Dedifferentiated amniotic fluid mesenchymal stem cell (primary cell): ENCODE measurements around the gene CRMP1.

Experiments
- DNase-seq: peaks from one replicate; pipeline ENCODE4 v3.0.0-alpha.2; 2016; ENCODE audit errors: extremely low spot score

The CRMP1 gene

GRCh38 chr4:5798462-5798861 lies 94.4 kb downstream of the CRMP1 start:
- DNase-seq, result no peak

GRCh38 chr4:5797866-5798265 lies 95.0 kb downstream of the CRMP1 start:
- DNase-seq, result no peak

GRCh38 chr4:5796976-5797375 lies 95.9 kb downstream of the CRMP1 start:
- DNase-seq, result no peak

GRCh38 chr4:5795580-5795979 lies 97.3 kb downstream of the CRMP1 start:
- DNase-seq, result no peak

GRCh38 chr4:5793514-5793913 lies 99.4 kb downstream of the CRMP1 start:
- DNase-seq, result no peak

- no peak for DNase-seq
Measured at GRCh38 chr4:5791654-5792053, 101.2 kb downstream of the CRMP1 start.

GRCh38 chr4:5790546-5790857 lies 102.4 kb downstream of the CRMP1 start:
- no peak for DNase-seq

- no peak for DNase-seq
Measured at GRCh38 chr4:5789141-5789540, 103.7 kb downstream of the CRMP1 start.

- no peak for DNase-seq
Measured at GRCh38 chr4:5788144-5788543, 104.7 kb downstream of the CRMP1 start.

- DNase-seq, result no peak
Measured at GRCh38 chr4:5787311-5787710, 105.6 kb downstream of the CRMP1 start.

GRCh38 chr4:5785806-5786680 lies 106.8 kb downstream of the CRMP1 start:
- peak; percentile 89 for DNase-seq

- DNase-seq, result no peak
Measured at GRCh38 chr4:5784960-5785611, 107.8 kb downstream of the CRMP1 start.

- DNase-seq, result no peak
Measured at GRCh38 chr4:5784021-5784420, 108.9 kb downstream of the CRMP1 start.

- DNase-seq, result no peak
Measured at GRCh38 chr4:5783486-5783885, 109.4 kb downstream of the CRMP1 start.

GRCh38 chr4:5782829-5783476 lies 109.9 kb downstream of the CRMP1 start:
- DNase-seq, result no peak

- DNase-seq, result no peak
Measured at GRCh38 chr4:5781691-5782090, 111.2 kb downstream of the CRMP1 start.

GRCh38 chr4:5780831-5781480 lies 111.9 kb downstream of the CRMP1 start:
- peak; percentile 20 for DNase-seq

- DNase-seq, result no peak
Measured at GRCh38 chr4:5776510-5776909, 116.4 kb downstream of the CRMP1 start.

- no peak for DNase-seq
Measured at GRCh38 chr4:5774416-5775036, 118.4 kb downstream of the CRMP1 start.

GRCh38 chr4:5773271-5773555 lies 119.7 kb downstream of the CRMP1 start:
- DNase-seq, result no peak

GRCh38 chr4:5772528-5773270 lies 120.2 kb downstream of the CRMP1 start:
- DNase-seq, result no peak
